ENCODE results near the gene SNTN.

DNA sequence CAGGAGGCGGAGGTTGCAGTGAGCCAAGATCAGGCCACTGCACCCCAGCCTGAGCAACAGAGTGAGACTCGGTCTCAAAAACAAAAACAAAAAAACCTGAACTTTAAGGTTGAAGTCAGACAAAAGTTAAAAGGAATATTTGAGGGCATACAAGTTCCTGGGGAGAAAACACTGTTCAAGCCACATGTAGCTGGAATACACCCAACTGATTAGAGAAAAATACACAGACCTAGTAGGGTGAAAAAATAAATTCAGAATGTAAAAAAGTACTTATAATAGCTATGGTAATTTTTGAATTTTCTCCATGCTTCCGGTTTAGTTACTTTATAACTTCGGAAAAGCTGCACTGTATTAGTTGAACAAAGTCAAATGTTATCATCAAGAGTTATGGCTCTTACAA is 42.6 kb upstream of the SNTN start:
- TF ChIP-seq, protein P1, sequence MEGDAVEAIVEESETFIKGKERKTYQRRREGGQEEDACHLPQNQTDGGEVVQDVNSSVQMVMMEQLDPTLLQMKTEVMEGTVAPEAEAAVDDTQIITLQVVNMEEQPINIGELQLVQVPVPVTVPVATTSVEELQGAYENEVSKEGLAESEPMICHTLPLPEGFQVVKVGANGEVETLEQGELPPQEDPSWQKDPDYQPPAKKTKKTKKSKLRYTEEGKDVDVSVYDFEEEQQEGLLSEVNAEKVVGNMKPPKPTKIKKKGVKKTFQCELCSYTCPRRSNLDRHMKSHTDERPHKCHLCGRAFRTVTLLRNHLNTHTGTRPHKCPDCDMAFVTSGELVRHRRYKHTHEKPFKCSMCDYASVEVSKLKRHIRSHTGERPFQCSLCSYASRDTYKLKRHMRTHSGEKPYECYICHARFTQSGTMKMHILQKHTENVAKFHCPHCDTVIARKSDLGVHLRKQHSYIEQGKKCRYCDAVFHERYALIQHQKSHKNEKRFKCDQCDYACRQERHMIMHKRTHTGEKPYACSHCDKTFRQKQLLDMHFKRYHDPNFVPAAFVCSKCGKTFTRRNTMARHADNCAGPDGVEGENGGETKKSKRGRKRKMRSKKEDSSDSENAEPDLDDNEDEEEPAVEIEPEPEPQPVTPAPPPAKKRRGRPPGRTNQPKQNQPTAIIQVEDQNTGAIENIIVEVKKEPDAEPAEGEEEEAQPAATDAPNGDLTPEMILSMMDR (conservative IDR thresholded peaks at IDR 0.05; ENCODE audit: low read depth, low read length), result no peak
- TF ChIP-seq EZH2 (IDR thresholded peaks at IDR 0.05; ENCODE audit: borderline replicate concordance, low read depth, low read length, poor library complexity, severe bottlenecking), result no peak

Measured in A673 (cell line).